Duodenal mucosa (tissue), 2 donors: ENCODE data around the gene ABTB1.
"Not testable (repeated sequence)": the region's sequence is repeated elsewhere in the genome, so short reads cannot be mapped to it uniquely, and the experiment has no call there.

Experiments used
- H3K27ac ChIP-seq: one replicate; pipeline ENCODE4 v1.7.0; 2013; ENCODE audit warnings: low read depth, low read length
- H3K27me3 ChIP-seq, 2 donors: one replicate each; pipeline ENCODE4 v1.7.0; 2013; ENCODE audit warnings: low read length in 2 of 2, control low read depth in 1 of 2; ENCODE audit not compliant: insufficient read depth in 2 of 2, control insufficient read depth in 1 of 2
- H3K36me3 ChIP-seq, 2 donors: one replicate each; pipeline ENCODE4 v1.7.0; 2013; ENCODE audit warnings: low read length in 2 of 2, control low read depth in 1 of 2; ENCODE audit not compliant: insufficient read depth in 2 of 2, control insufficient read depth in 1 of 2
- H3K4me1 ChIP-seq, 2 donors: one replicate each; pipeline ENCODE4 v1.7.0; 2013; ENCODE audit warnings: low read length in 2 of 2, control low read depth in 1 of 2; ENCODE audit not compliant: insufficient read depth in 2 of 2, control insufficient read depth in 1 of 2
- H3K4me3 ChIP-seq, 2 donors: one replicate each; pipeline ENCODE4 v1.7.0; 2013; ENCODE audit warnings: low read length in 2 of 2, low read depth in 1 of 2
- H3K9ac ChIP-seq, 2 donors: one replicate each; pipeline ENCODE4 v1.7.0; 2013; ENCODE audit warnings: low read length in 2 of 2, low read depth in 1 of 2
- H3K9me3 ChIP-seq, 2 donors: one replicate each; pipeline ENCODE4 v1.7.0; 2013; ENCODE audit warnings: low read length in 2 of 2, control low read depth in 1 of 2; ENCODE audit not compliant: control insufficient read depth in 1 of 2

Gene ABTB1

GRCh38 chr3:127701280-127701911 lies 28.6 kb downstream of the ABTB1 start:
- Histone ChIP-seq H3K4me3 (no peak overlapping the region), H3K27ac (no peak overlapping the region), H3K27me3 (no peaks in the 10 kb centered on the region), H3K36me3 (peaks cover 0 to 23% of the 10 kb centered on the region in 2 donors), H3K9ac (no peak overlapping the region), H3K4me1 (peaks cover 20 to 27% of the 10 kb centered on the region in 2 donors), H3K9me3 (no peaks in the 10 kb centered on the region)

- Histone ChIP-seq H3K4me1 (peaks cover 14 to 19% of the 10 kb centered on the region in 2 donors), H3K9me3 (no peaks in the 10 kb centered on the region), H3K27me3 (no peaks in the 10 kb centered on the region), H3K9ac (no peak overlapping the region), H3K27ac (no peak overlapping the region), H3K4me3 (no peak overlapping the region), H3K36me3 (peaks cover 0 to 23% of the 10 kb centered on the region in 2 donors)
Observed at GRCh38 chr3:127702151-127702578, 29.4 kb downstream of the ABTB1 start.

- H3K27ac ChIP-seq, H3K27me3 ChIP-seq, H3K9me3 ChIP-seq, H3K4me1 ChIP-seq, H3K4me3 ChIP-seq, H3K9ac ChIP-seq: not testable (repeated sequence)
- peaks cover 0 to 22% of the 10 kb centered on the region in 2 donors for H3K36me3 ChIP-seq
Observed at GRCh38 chr3:127704840-127705239, 32.1 kb downstream of the ABTB1 start.

- no peaks in the 10 kb centered on the region for H3K9me3 ChIP-seq
- H3K27ac ChIP-seq, result no peak overlapping the region
- no peaks in the 10 kb centered on the region for H3K27me3 ChIP-seq
- no peaks in the 10 kb centered on the region for H3K4me1 ChIP-seq
- no peak overlapping the region for H3K4me3 ChIP-seq
- peaks cover 0 to 26% of the 10 kb centered on the region in 2 donors for H3K36me3 ChIP-seq
- H3K9ac ChIP-seq, result no peak overlapping the region
Observed at GRCh38 chr3:127706312-127706711, 33.6 kb downstream of the ABTB1 start.

GRCh38 chr3:127706785-127707351 lies 34.1 kb downstream of the ABTB1 start:
- Histone ChIP-seq H3K4me1 (no peaks in the 10 kb centered on the region), H3K9ac (no peak overlapping the region), H3K4me3 (no peak overlapping the region), H3K27me3 (no peaks in the 10 kb centered on the region), H3K36me3 (peaks cover 0 to 21% of the 10 kb centered on the region in 2 donors), H3K27ac (no peak overlapping the region), H3K9me3 (no peaks in the 10 kb centered on the region)

GRCh38 chr3:127707851-127708411 lies 35.2 kb downstream of the ABTB1 start:
- no peak overlapping the region for H3K27ac ChIP-seq
- no peaks in the 10 kb centered on the region for H3K27me3 ChIP-seq
- peaks cover 0 to 18% of the 10 kb centered on the region in 2 donors for H3K36me3 ChIP-seq
- no peak overlapping the region for H3K4me3 ChIP-seq
- no peak overlapping the region for H3K9ac ChIP-seq
- no peaks in the 10 kb centered on the region for H3K4me1 ChIP-seq
- no peaks in the 10 kb centered on the region for H3K9me3 ChIP-seq

- Histone ChIP-seq H3K36me3 (peaks cover 0 to 18% of the 10 kb centered on the region in 2 donors), H3K4me1 (no peaks in the 10 kb centered on the region), H3K4me3 (no peak overlapping the region), H3K27me3 (no peaks in the 10 kb centered on the region), H3K9me3 (no peaks in the 10 kb centered on the region), H3K27ac (no peak overlapping the region), H3K9ac (no peak overlapping the region)
Observed at GRCh38 chr3:127708837-127709236, 36.1 kb downstream of the ABTB1 start.

- no peaks in the 10 kb centered on the region for H3K27me3 ChIP-seq
- H3K27ac ChIP-seq, result no peak overlapping the region
- no peaks in the 10 kb centered on the region for H3K9me3 ChIP-seq
- peaks cover 0 to 24% of the 10 kb centered on the region in 2 donors for H3K36me3 ChIP-seq
- H3K4me3 ChIP-seq, result no peak overlapping the region
- no peaks in the 10 kb centered on the region for H3K4me1 ChIP-seq
- H3K9ac ChIP-seq, result no peak overlapping the region
Observed at GRCh38 chr3:127709320-127710060, 36.7 kb downstream of the ABTB1 start.

- Histone ChIP-seq H3K4me3 (no peak overlapping the region), H3K27me3 (no peaks in the 10 kb centered on the region), H3K36me3 (peaks cover 0 to 32% of the 10 kb centered on the region in 2 donors), H3K4me1 (no peaks in the 10 kb centered on the region), H3K9me3 (no peaks in the 10 kb centered on the region), H3K27ac (no peak overlapping the region), H3K9ac (no peak overlapping the region)
Observed at GRCh38 chr3:127710155-127710941, 37.6 kb downstream of the ABTB1 start.
